ENCODE results near the gene PXDN. TPM values are rescaled to one million over a fixed set of nuclear protein-coding genes. Genes with fewer than 3 reads are reported as not detected.

PXDN gene
- total RNA-seq, 1 donor = 137 TPM

DNA sequence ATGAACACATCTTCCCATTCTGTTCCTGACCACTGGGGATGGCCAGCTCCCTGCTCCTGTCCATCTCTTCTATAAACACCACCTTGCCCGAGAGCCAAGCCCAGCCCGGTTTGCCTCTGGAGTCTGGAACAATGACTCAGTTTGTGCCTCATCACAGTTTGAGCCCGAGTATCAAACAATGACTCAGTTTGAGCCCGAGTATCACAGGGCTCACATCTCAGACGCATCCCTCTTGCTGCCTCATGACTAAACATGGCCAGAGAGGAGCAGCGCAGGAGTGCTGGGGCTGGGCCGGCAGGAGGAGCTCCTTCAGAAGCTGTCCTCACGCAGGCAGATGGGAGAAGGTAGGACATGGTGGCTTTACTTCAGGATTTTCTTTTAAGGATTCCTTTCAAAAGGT is 68.7 kb downstream of the PXDN start:
- no peak overlapping the region for H3K4me3 ChIP-seq (ENCODE audit: low read depth, low read length)
- DNase-seq (ENCODE audit: low read depth) = peak; percentile 83
- TF ChIP-seq, protein P1, sequence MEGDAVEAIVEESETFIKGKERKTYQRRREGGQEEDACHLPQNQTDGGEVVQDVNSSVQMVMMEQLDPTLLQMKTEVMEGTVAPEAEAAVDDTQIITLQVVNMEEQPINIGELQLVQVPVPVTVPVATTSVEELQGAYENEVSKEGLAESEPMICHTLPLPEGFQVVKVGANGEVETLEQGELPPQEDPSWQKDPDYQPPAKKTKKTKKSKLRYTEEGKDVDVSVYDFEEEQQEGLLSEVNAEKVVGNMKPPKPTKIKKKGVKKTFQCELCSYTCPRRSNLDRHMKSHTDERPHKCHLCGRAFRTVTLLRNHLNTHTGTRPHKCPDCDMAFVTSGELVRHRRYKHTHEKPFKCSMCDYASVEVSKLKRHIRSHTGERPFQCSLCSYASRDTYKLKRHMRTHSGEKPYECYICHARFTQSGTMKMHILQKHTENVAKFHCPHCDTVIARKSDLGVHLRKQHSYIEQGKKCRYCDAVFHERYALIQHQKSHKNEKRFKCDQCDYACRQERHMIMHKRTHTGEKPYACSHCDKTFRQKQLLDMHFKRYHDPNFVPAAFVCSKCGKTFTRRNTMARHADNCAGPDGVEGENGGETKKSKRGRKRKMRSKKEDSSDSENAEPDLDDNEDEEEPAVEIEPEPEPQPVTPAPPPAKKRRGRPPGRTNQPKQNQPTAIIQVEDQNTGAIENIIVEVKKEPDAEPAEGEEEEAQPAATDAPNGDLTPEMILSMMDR (IDR thresholded peaks at IDR 0.05; ENCODE audit: insufficient read depth, low read length) = peak; percentile 57

DNA sequence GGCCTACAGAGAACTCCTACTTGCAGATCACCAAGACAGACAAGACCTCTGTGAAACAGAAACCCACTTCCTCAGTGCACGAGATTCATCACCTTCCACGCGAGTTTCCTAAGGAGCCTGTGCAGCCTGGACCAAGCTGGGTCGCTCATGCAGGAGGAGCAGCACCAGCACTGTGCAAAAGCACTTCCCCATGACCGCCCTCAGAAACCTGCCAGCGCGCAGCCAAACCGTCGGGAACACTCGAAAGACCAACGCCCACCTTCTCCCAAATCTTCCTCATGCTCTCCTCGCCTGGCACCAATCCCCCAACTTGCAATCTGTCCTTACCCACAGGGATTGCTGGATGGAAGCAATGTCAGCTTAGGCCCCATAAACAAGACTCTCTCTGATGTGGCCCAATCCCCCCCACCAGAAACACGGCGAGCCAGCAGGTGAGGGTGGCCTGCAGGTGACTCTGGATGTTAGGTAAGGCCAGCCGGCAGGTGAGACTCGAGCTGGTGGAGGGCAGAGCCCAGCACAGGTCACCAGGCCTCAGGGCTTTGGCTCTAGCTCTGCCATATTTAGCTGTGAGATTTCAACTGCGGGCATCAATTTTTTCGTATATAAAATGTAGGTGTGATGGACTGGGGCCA is 69.4 kb downstream of the PXDN start:
- no peak overlapping the region for H3K4me3 ChIP-seq (ENCODE audit: low read depth, low read length)
- TF ChIP-seq, protein P1 (IDR thresholded peaks at IDR 0.05; ENCODE audit: insufficient read depth, low read length) = no peak
- no peak for DNase-seq (ENCODE audit: low read depth)

DNA sequence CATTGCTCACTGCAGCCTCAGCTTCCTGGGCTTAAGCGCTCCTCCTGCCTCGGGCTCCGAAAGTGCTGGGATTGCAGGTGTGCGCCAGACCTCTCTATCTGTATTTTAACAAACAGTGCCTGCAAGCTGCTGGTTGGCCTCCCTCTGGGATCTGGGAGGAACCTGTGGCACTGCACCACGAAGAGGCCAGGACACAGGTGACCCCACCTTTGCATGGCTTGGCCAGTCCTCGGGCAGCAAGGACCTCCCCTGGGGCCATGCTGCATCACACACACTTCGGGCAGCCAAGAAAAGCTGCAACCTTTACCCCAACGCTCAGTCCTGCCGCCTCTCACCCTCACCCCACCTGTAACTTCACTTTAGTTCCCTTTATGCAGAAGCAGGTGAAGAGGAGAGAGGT is 70.0 kb downstream of the PXDN start:
- H3K4me3 ChIP-seq (ENCODE audit: low read depth, low read length) = no peak overlapping the region
- no peak for DNase-seq (ENCODE audit: low read depth)
- TF ChIP-seq, protein P1 (IDR thresholded peaks at IDR 0.05; ENCODE audit: insufficient read depth, low read length) = no peak

DNA sequence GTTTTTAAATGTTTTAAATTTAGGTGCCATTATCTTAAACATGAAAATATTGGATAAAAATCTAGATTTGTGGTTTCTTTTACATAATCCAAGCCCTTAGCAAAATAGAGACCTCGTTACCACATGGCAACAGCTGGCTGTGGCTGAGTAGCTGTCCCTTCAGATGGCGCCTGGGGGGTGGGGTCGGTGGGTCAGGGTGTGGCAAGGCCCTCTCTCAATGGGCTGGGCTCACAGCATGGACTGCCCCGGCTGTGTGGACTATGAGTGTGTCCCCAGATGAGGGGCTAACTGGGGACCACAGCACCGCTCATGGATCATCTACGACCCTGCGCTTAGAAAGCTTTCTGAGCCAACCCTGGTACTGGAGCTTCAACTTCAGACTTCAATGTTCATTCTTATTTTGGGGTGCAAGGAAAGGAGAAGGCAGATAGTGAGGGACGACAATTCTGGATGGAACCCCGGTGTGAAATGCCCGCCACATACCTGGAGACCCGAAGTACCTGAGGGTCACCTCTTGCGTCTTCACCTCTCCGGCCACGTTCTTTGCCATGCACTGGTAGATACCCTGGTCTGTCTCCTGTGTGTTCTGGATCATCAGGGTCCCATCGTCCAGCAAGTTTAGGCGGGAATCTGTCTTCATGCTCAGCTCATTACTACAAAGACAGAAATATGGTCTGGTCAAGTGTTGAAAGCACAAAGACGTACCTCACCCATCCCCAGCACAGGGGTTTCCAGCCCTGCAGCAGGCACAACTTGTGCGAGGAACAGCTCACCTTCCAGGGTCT is 71.0 kb downstream of the PXDN start:
- no peak for DNase-seq (ENCODE audit: low read depth)
- no peak overlapping the region for H3K4me3 ChIP-seq (ENCODE audit: low read depth, low read length)
- TF ChIP-seq, protein P1 (IDR thresholded peaks at IDR 0.05; ENCODE audit: insufficient read depth, low read length) = no peak

DNA sequence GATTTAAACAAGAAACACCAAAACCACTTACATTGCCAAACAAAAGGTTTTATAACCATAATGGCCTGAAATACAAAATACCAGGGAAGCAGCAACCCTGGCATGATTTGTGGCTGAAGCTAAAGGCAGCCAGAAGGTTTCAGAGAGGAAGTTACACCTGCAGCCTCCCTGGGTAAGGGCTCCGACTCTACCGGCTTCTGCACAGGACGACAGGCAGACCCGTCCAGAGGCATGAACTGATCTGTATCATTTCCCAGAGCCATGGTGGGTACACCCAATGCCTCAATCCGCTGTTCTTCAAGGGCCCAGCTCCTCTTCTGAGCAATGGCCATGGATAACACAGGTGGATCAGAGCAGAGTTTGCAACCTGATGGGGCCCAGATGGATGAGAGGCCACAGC is 71.6 kb downstream of the PXDN start:
- DNase-seq (ENCODE audit: low read depth) = no peak
- H3K4me3 ChIP-seq (ENCODE audit: low read depth, low read length) = no peak overlapping the region
- TF ChIP-seq, protein P1 (IDR thresholded peaks at IDR 0.05; ENCODE audit: insufficient read depth, low read length) = no peak

DNA sequence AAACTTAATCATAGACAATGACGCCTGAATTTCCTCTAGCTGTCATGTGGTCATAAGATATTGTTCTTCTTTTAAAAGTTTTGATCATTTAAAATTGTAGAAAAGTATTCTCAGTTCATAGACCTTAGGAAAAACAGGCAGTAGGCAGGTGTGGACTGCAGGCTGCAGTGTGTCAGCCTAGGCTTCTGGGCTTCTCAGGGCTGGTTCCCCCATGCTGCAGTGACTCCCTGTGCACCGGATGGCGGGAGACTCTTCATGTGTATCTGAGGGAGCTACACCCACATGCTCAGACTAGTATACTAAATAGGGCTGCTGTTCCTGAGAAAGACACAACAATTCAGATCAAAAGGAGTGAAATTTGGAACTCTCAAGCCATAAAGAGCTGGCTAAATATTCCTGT is 72.4 kb downstream of the PXDN start:
- no peak for DNase-seq (ENCODE audit: low read depth)
- no peak overlapping the region for H3K4me3 ChIP-seq (ENCODE audit: low read depth, low read length)
- TF ChIP-seq, protein P1 (IDR thresholded peaks at IDR 0.05; ENCODE audit: insufficient read depth, low read length) = no peak

All from fibroblast of the aortic adventitia (primary cell).